K562 (cell line): Measurements from ENCODE around the gene DCLK1.

ENCODE experiments used
- BRCA1 ChIP-seq, 2 experiments: fragments of 450-650 bp in 1 of 2; sonication (generic) in 1 of 2; formaldehyde crosslinking in 1 of 2; IDR thresholded peaks; 2 replicates each; pipeline versions ENCODE4 v1.5.0 to v1.6.1; 2017 to 2020; ENCODE audit warnings: mild to moderate bottlenecking in 1 of 2, missing genetic modification reagents in 1 of 2
- CBX8 ChIP-seq: fragments of 200-600 bp; sonication (generic); IDR thresholded peaks from 2 replicates; pipeline ENCODE4 v1.6.1; 2012; ENCODE audit warnings: borderline replicate concordance, mixed run types, low read depth, mild to moderate bottlenecking, moderate library complexity, mixed read lengths, low read length, control low read depth, inconsistent platforms; ENCODE audit not compliant: poor library complexity, severe bottlenecking; ENCODE audit errors: extremely low read depth
- EZH2 ChIP-seq: IDR thresholded peaks from 2 replicates; pipeline ENCODE4 v1.6.1; 2012; ENCODE audit warnings: low read depth, mild to moderate bottlenecking, inconsistent platforms, low read length, borderline replicate concordance
- POLR2A ChIP-seq: fragments of 450-650 bp; conservative IDR thresholded peaks from 2 replicates; pipeline ENCODE4 v1.6.1; 2016
- RFX7 ChIP-seq: fragments of 250-450 bp; sonication (Bioruptor Pico); IDR thresholded peaks from 2 replicates; pipeline ENCODE4 v1.5.1; 2021; ENCODE audit warnings: mild to moderate bottlenecking
- SETDB1 ChIP-seq: IDR thresholded peaks from one replicate; pipeline ENCODE4 v1.6.1; 2012; ENCODE audit warnings: low read length, control low read depth, inconsistent platforms
- SIX5 ChIP-seq, 2 experiments: IDR thresholded peaks; 2 replicates each; pipeline ENCODE4 v1.6.1; 2011; ENCODE audit warnings: low read length in 2 of 2, borderline replicate concordance in 1 of 2, low read depth in 1 of 2, mild to moderate bottlenecking in 1 of 2, moderate library complexity in 1 of 2; ENCODE audit not compliant: insufficient read depth in 1 of 2
- SNIP1 ChIP-seq: fragments of 450-650 bp; IDR thresholded peaks from 2 replicates; pipeline ENCODE4 v1.7.1; 2017; ENCODE audit warnings: low read depth, mild to moderate bottlenecking
- TAF1 ChIP-seq: IDR thresholded peaks from 2 replicates; pipeline ENCODE4 v1.6.1; 2011; ENCODE audit warnings: mild to moderate bottlenecking, low read length, moderate library complexity; ENCODE audit not compliant: insufficient read depth, control insufficient read depth, severe bottlenecking; ENCODE audit errors: extremely low read depth
- ZNF212 ChIP-seq: fragments of 450-650 bp; formaldehyde crosslinking; IDR thresholded peaks from 2 replicates; pipeline ENCODE4 v1.4.0; 2020; ENCODE audit warnings: mild to moderate bottlenecking
- ZNF232 ChIP-seq: sonication (generic); formaldehyde crosslinking; IDR thresholded peaks from 2 replicates; pipeline ENCODE4 v1.8.0; 2022; ENCODE audit warnings: mild to moderate bottlenecking, missing genetic modification reagents
- ZNF282 ChIP-seq: sonication (generic); formaldehyde crosslinking; IDR thresholded peaks from 2 replicates; pipeline ENCODE4 v1.8.1; 2023; ENCODE audit warnings: missing genetic modification reagents
- TF ChIP-seq, protein P1 (sequence below), 3 experiments: IDR thresholded peaks in 2 of 3; conservative IDR thresholded peaks in 1 of 3; 2 replicates each; pipeline ENCODE4 v1.5.1; 2011 to 2012; ENCODE audit warnings: low read length in 3 of 3, mild to moderate bottlenecking in 3 of 3, control low read depth in 2 of 3, improper control_type of control experiment in 1 of 3, inconsistent platforms in 1 of 3, low read depth in 1 of 3, mixed read lengths in 1 of 3, moderate library complexity in 1 of 3; ENCODE audit not compliant: insufficient read depth in 2 of 3
- TF ChIP-seq, protein P2 (sequence below): IDR thresholded peaks from 2 replicates; pipeline ENCODE4 v1.6.1; 2016; ENCODE audit warnings: missing genetic modification characterization, missing compliant biosample characterization

DNA sequence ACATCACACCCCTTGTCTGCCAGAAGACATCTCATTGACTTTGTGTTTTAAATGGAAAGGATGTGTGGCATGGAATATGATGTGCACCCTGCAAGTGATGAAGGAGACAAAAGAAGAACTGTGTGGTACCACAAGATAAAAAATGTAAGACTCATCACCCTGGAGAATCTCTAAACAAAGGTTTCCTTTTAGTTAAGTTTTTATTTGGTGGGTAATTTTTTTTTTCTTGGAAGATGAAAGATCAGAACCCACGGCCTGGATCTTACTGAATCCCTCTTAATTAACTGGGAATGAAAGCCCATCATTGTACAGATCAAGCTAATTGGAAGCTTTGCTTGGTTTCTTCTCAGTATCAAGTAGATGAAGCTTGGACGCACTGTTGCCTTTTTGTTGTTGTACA lies 129.6 kb downstream of the DCLK1 start:
- TF ChIP-seq ZNF282 (CRISPR knock-in tag) (no peak), CBX8 (no peak), BRCA1 (IDR thresholded peaks at IDR 0.05) (no peak), BRCA1 (CRISPR knock-in tag; IDR thresholded peaks at IDR 0.05) (no peak), SETDB1 (no peak), SIX5 (IDR thresholded peaks at IDR 0.05; ENCODE audit: borderline replicate concordance in 1 of 2, insufficient read depth in 1 of 2, low read depth in 1 of 2, low read length in 2 of 2) (no peak), RFX7 (no peak), POLR2A (no peak), EZH2 (no peak), SNIP1 (no peak), TAF1 (no peak), ZNF232 (no peak), ZNF212 (CRISPR knock-in tag) (no peak)
- TF ChIP-seq, protein P1, sequence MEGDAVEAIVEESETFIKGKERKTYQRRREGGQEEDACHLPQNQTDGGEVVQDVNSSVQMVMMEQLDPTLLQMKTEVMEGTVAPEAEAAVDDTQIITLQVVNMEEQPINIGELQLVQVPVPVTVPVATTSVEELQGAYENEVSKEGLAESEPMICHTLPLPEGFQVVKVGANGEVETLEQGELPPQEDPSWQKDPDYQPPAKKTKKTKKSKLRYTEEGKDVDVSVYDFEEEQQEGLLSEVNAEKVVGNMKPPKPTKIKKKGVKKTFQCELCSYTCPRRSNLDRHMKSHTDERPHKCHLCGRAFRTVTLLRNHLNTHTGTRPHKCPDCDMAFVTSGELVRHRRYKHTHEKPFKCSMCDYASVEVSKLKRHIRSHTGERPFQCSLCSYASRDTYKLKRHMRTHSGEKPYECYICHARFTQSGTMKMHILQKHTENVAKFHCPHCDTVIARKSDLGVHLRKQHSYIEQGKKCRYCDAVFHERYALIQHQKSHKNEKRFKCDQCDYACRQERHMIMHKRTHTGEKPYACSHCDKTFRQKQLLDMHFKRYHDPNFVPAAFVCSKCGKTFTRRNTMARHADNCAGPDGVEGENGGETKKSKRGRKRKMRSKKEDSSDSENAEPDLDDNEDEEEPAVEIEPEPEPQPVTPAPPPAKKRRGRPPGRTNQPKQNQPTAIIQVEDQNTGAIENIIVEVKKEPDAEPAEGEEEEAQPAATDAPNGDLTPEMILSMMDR (IDR thresholded peaks at IDR 0.05 in 2 of 3, conservative IDR thresholded peaks at IDR 0.05 in 1 of 3; ENCODE audit: insufficient read depth in 2 of 3, low read depth in 1 of 3, low read length in 3 of 3) = no peak
- TF ChIP-seq, protein P2, sequence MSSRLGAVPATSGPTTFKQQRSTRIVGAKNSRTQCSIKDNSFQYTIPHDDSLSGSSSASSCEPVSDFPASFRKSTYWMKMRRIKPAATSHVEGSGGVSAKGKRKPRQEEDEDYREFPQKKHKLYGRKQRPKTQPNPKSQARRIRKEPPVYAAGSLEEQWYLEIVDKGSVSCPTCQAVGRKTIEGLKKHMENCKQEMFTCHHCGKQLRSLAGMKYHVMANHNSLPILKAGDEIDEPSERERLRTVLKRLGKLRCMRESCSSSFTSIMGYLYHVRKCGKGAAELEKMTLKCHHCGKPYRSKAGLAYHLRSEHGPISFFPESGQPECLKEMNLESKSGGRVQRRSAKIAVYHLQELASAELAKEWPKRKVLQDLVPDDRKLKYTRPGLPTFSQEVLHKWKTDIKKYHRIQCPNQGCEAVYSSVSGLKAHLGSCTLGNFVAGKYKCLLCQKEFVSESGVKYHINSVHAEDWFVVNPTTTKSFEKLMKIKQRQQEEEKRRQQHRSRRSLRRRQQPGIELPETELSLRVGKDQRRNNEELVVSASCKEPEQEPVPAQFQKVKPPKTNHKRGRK (tag) = no peak
